ENCODE measurements around the gene HOXD13.

DNA sequence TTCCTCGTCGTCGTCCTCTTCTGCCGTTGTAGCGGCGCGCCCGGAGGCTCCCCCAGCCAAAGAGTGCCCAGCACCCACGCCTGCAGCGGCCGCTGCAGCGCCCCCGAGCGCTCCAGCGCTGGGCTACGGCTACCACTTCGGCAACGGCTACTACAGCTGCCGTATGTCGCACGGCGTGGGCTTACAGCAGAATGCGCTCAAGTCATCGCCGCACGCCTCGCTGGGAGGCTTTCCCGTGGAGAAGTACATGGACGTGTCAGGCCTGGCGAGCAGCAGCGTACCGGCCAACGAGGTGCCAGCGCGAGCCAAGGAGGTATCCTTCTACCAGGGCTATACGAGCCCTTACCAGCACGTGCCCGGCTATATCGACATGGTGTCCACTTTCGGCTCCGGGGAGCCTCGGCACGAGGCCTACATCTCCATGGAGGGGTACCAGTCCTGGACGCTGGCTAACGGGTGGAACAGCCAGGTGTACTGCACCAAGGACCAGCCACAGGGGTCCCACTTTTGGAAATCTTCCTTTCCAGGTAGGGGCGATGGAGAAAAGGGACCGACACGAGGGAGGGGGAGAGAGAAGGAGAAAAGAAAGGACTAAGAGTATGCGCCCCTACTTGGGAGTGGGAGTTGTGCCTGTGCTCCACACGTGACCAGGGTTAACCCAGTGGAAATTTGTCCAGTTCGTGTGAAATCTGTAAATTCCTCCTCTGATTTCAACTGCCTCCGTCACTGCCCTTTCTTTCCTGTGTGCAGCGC, 800 bp downstream of the HOXD13 start:
- TF ChIP-seq, protein P1, sequence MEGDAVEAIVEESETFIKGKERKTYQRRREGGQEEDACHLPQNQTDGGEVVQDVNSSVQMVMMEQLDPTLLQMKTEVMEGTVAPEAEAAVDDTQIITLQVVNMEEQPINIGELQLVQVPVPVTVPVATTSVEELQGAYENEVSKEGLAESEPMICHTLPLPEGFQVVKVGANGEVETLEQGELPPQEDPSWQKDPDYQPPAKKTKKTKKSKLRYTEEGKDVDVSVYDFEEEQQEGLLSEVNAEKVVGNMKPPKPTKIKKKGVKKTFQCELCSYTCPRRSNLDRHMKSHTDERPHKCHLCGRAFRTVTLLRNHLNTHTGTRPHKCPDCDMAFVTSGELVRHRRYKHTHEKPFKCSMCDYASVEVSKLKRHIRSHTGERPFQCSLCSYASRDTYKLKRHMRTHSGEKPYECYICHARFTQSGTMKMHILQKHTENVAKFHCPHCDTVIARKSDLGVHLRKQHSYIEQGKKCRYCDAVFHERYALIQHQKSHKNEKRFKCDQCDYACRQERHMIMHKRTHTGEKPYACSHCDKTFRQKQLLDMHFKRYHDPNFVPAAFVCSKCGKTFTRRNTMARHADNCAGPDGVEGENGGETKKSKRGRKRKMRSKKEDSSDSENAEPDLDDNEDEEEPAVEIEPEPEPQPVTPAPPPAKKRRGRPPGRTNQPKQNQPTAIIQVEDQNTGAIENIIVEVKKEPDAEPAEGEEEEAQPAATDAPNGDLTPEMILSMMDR (IDR thresholded peaks at IDR 0.05): no peak
- TF ChIP-seq POLR2A (IDR thresholded peaks at IDR 0.05): no peak
